Stomach (tissue), 4 donors: Measurements from ENCODE around the gene PRDM5.

Experiments used
- EP300 ChIP-seq: sonication (generic); formaldehyde crosslinking; IDR thresholded peaks from one replicate; pipeline ENCODE4 v1.6.1; 2017; ENCODE audit warnings: antibody characterized with exemption
- POLR2AphosphoS5 ChIP-seq, 3 donors: sonication (generic); formaldehyde crosslinking; IDR thresholded peaks; one replicate each; pipeline ENCODE4 v1.6.1; 2016; ENCODE audit warnings: antibody characterized with exemption in 3 of 3
- TF ChIP-seq, protein P1 (sequence below), 7 experiments: fragments of 450-650 bp in 4 of 7; fragments of 200-600 bp in 3 of 7; sonication (generic) in 3 of 7; IDR thresholded peaks; one replicate each; pipeline ENCODE4 v1.5.1; 2016 to 2019; ENCODE audit warnings: antibody characterized with exemption in 7 of 7, control low read depth in 2 of 7, mild to moderate bottlenecking in 1 of 7

DNA sequence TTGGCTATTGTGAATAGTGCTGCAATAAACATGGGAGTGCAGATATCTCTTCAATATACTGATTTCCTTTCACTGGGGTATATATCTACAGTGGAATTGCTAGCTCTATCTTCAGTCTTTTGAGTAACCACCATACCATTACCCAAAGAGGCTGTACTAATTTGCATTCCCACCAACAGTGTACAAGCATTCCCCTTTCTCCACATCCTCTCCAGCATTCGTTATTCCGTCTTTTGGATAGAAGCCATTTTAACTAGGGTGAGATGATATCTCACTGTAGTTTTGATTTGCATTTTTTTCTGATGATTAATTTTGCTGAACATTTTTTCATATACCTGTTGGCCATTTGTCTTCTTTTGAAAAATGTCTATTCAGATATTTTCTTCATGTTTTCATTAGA is 110.3 kb downstream of the PRDM5 start:
- TF ChIP-seq, protein P1, sequence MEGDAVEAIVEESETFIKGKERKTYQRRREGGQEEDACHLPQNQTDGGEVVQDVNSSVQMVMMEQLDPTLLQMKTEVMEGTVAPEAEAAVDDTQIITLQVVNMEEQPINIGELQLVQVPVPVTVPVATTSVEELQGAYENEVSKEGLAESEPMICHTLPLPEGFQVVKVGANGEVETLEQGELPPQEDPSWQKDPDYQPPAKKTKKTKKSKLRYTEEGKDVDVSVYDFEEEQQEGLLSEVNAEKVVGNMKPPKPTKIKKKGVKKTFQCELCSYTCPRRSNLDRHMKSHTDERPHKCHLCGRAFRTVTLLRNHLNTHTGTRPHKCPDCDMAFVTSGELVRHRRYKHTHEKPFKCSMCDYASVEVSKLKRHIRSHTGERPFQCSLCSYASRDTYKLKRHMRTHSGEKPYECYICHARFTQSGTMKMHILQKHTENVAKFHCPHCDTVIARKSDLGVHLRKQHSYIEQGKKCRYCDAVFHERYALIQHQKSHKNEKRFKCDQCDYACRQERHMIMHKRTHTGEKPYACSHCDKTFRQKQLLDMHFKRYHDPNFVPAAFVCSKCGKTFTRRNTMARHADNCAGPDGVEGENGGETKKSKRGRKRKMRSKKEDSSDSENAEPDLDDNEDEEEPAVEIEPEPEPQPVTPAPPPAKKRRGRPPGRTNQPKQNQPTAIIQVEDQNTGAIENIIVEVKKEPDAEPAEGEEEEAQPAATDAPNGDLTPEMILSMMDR (IDR thresholded peaks at IDR 0.05), result no peak
- TF ChIP-seq EP300 (no peak), POLR2AphosphoS5 (IDR thresholded peaks at IDR 0.05) (no peak)
